HepG2 (cell line): ENCODE results near the gene SP5. TPM values are rescaled to one million over a fixed set of nuclear protein-coding genes. Genes with fewer than 3 reads are reported as not detected.

Experiments
- ATAC-seq: fragments of 200-7000 bp; cut with Tn5 transposase; 3 replicates; pipeline ENCODE4 v1.9.1; 2020; ENCODE audit warnings: mild to moderate bottlenecking, moderate library complexity
- BruUV-seq: library from RNA; stranded (reverse); fragments of 400-500 nt; replicated peaks from 2 replicates; lab custom pipeline; 2021; lab: Mats Ljungman, UMichigan
- CTCF ChIA-PET: fragments of 300-600 bp; formaldehyde crosslinking; extraction: SDS; loops from one replicate; lab custom pipeline; 2021; ENCODE audit warnings: low total read pairs, inconsistent platforms, low intra/inter-chr PET ratio; lab: Yijun Ruan, JAX
- POLR2A ChIA-PET: fragments of 350-600 bp; sonication (Branson Sonifier 250); formaldehyde crosslinking; loops from one replicate; lab custom pipeline; 2020; ENCODE audit warnings: antibody characterized with exemption, inconsistent platforms; lab: Yijun Ruan, JAX
- DNase-seq: peaks from one replicate; pipeline ENCODE4 v3.0.0-alpha.2; 2015; ENCODE audit warnings: low spot score
- FAIRE-seq: peaks from 3 replicates; lab custom pipeline; 2011; peaks lifted over from hg19 to GRCh38; lab: Jason Lieb, UNC
- H2AFZ ChIP-seq: one replicate; pipeline ENCODE4 v1.6.1; 2011; ENCODE audit warnings: low read length, inconsistent platforms
- H3K27ac ChIP-seq: fragments of 300-600 bp; 3 replicates; pipeline ENCODE4 v1.8.0; 2011; ENCODE audit warnings: mixed run types, mild to moderate bottlenecking, mixed read lengths, low read length, inconsistent platforms; ENCODE audit not compliant: insufficient read depth; ENCODE audit errors: extremely low read length
- H3K27me3 ChIP-seq, 2 experiments: fragments of 200-600 bp in 1 of 2; 2 replicates in 1 of 2; 3 replicates in 1 of 2; pipeline versions ENCODE4 v1.6.0 to v1.8.0; 2011; ENCODE audit warnings: low read length in 2 of 2, mild to moderate bottlenecking in 2 of 2, moderate library complexity in 2 of 2, inconsistent platforms in 1 of 2; ENCODE audit not compliant: insufficient read depth in 2 of 2, control insufficient read depth in 1 of 2
- H3K36me3 ChIP-seq, 2 experiments: fragments of 200-600 bp in 1 of 2; replicated peaks in 1 of 2; 2 replicates in 1 of 2; 3 replicates in 1 of 2; pipeline versions ENCODE4 v1.5.1 to v1.8.0; 2011; ENCODE audit warnings: low read length in 2 of 2, inconsistent platforms in 1 of 2; ENCODE audit not compliant: insufficient read depth in 2 of 2, control insufficient read depth in 1 of 2
- H3K4me1 ChIP-seq: 2 replicates; pipeline ENCODE4 v1.5.1; 2012; ENCODE audit warnings: low read length, inconsistent platforms; ENCODE audit not compliant: insufficient read depth
- H3K4me2 ChIP-seq: 2 replicates; pipeline ENCODE4 v1.6.0; 2011; ENCODE audit warnings: low read depth, low read length, inconsistent platforms
- H3K4me3 ChIP-seq, 3 experiments: fragments of 200-600 bp in 1 of 3; sonication (generic), shearing (Covaris generic) in 1 of 3; replicated peaks in 1 of 3; 2 replicates each; pipeline ENCODE4 v1.5.1; 2011 to 2016; ENCODE audit warnings: low read length in 3 of 3, inconsistent platforms in 2 of 3, low read depth in 2 of 3, mild to moderate bottlenecking in 2 of 3, control low read depth in 1 of 3, mixed read lengths in 1 of 3; ENCODE audit not compliant: insufficient read depth in 1 of 3
- H3K79me2 ChIP-seq: one replicate; pipeline ENCODE4 v1.6.1; 2011; ENCODE audit warnings: low read length, inconsistent platforms; ENCODE audit not compliant: insufficient read depth
- H3K9ac ChIP-seq: 2 replicates; pipeline ENCODE4 v1.6.0; 2011; ENCODE audit warnings: mild to moderate bottlenecking, low read depth, low read length, inconsistent platforms; ENCODE audit not compliant: insufficient read depth
- H3K9me3 ChIP-seq: 2 replicates; pipeline ENCODE4 v1.5.1; 2012; ENCODE audit warnings: mild to moderate bottlenecking, low read length
- H4K20me1 ChIP-seq: 2 replicates; pipeline ENCODE4 v1.6.0; 2011; ENCODE audit warnings: inconsistent platforms, mild to moderate bottlenecking, low read length, moderate library complexity; ENCODE audit not compliant: insufficient read depth
- FOXK1 ChIP-seq: sonication (generic); formaldehyde crosslinking; IDR thresholded peaks from 2 replicates; pipeline ENCODE4 v1.4.0; 2020; ENCODE audit warnings: low read depth, missing genetic modification reagents, borderline replicate concordance
- HNF1A ChIP-seq, 2 experiments: sonication (generic) in 1 of 2; formaldehyde crosslinking in 1 of 2; IDR thresholded peaks; 2 replicates each; pipeline versions ENCODE4 v1.4.0 to v1.6.1; 2016 to 2020; ENCODE audit warnings: borderline replicate concordance in 1 of 2, low read depth in 1 of 2, mild to moderate bottlenecking in 1 of 2, missing genetic modification reagents in 1 of 2
- NR2F1 ChIP-seq, 2 experiments: fragments of 450-650 bp in 1 of 2; formaldehyde crosslinking in 1 of 2; IDR thresholded peaks; 2 replicates each; pipeline versions ENCODE4 v1.5.0 to v1.6.1; 2016 to 2020; ENCODE audit warnings: mild to moderate bottlenecking in 1 of 2, missing compliant biosample characterization in 1 of 2, missing genetic modification reagents in 1 of 2, moderate library complexity in 1 of 2
- PAF1 ChIP-seq: IDR thresholded peaks from 2 replicates; pipeline ENCODE4 v1.6.1; 2016; ENCODE audit warnings: missing genetic modification reagents, missing compliant biosample characterization
- SAFB2 ChIP-seq: sonication (generic); formaldehyde crosslinking; IDR thresholded peaks from 2 replicates; pipeline ENCODE4 v1.5.1; 2020; ENCODE audit warnings: missing genetic modification reagents, low read depth, mild to moderate bottlenecking, borderline replicate concordance
- SKI ChIP-seq: fragments of 450-650 bp; IDR thresholded peaks from one replicate; pipeline ENCODE4 v1.6.1; 2018; ENCODE audit warnings: mild to moderate bottlenecking; ENCODE audit not compliant: partially characterized antibody
- YEATS2 ChIP-seq: sonication (generic); formaldehyde crosslinking; IDR thresholded peaks from 2 replicates; pipeline ENCODE4 v1.4.0; 2020; ENCODE audit warnings: missing genetic modification reagents, borderline replicate concordance
- ZBTB4 ChIP-seq: sonication (generic); formaldehyde crosslinking; IDR thresholded peaks from 2 replicates; pipeline ENCODE4 v1.4.0; 2020; ENCODE audit warnings: missing genetic modification reagents, mild to moderate bottlenecking, borderline replicate concordance
- ZNF605 ChIP-seq: sonication (generic); formaldehyde crosslinking; IDR thresholded peaks from 2 replicates; pipeline ENCODE4 v1.8.0; 2022; ENCODE audit warnings: mild to moderate bottlenecking, missing genetic modification reagents
- ZNF629 ChIP-seq: sonication (generic); formaldehyde crosslinking; conservative IDR thresholded peaks from 2 replicates; pipeline ENCODE4 v1.5.0; 2020; ENCODE audit warnings: missing genetic modification reagents
- WGBS: methylation state at CpG from one replicate; pipeline ENCODE4 v1.1.6; 2017; ENCODE audit warnings: low lambda C conversion rate; 5-methylcytosine and 5-hydroxymethylcytosine counted together
- in situ Hi-C: cut with HindIII; loops from 2 replicates; pipeline ENCODE4 v1.10.0; 2017; ENCODE audit warnings: low pct_unique_long_range_greater_than_20kb; ENCODE audit not compliant: extremely low pct_ligation_motif_present
- intact Hi-C: fragments of 100-400 bp; cut with micrococcal nuclease; formaldehyde crosslinking; loops from one replicate; pipeline ENCODE4 v1.10.0; 2022; ENCODE audit not compliant: unreplicated experiment
- polyA plus RNA-seq, 8 experiments: library from polyadenylated mRNA; depleted of rRNA in 3 of 8; stranded (reverse) in 7 of 8; unstranded in 1 of 8; fragments of >200 nt; fragmentation: Illumina TruSeq in 4 of 8; extraction: Trizol in 4 of 8; gene quantifications; 2 replicates each; pipeline versions ENCODE4 v1.2.1 to v1.2.3, GENCODE V29; 2011 to 2016; ENCODE audit warnings: low read depth in 4 of 8, missing spikeins in 1 of 8, mixed read lengths in 1 of 8; ENCODE audit not compliant: insufficient read depth in 1 of 8
- total RNA-seq, 5 experiments: library from RNA; depleted of rRNA; stranded (reverse); fragments of >200 nt; fragmentation: Illumina TruSeq; extraction: Trizol; gene quantifications; 2 replicates each; pipeline ENCODE4 v1.2.3, GENCODE V29; 2016; ENCODE audit warnings: low read depth in 1 of 5

The SP5 gene
- total and polyA plus RNA-seq, 2 of the 13 experiments (the other 11 are each of a cell fraction or from before 2014, with no cell fraction given), result 50.8 to 119 TPM

GRCh38 chr2:170742896-170743529 lies 27.9 kb downstream of the SP5 start (continued):
- TF ChIP-seq YEATS2 (no peak), SAFB2 (CRISPR knock-in tag) (no peak), SKI (no peak)
- TF ChIP-seq, all 625 proteins: peak for 0

- no peaks in the 10 kb centered on the region for H3K36me3 ChIP-seq
- no peaks in the 10 kb centered on the region for H3K9me3 ChIP-seq
- ChIA-PET CTCF (interaction anchor here (0.7 kb wide), 1 partner anchor 72 kb away, joined by 3 read pairs; no protein-coding TSS in a partner anchor), POLR2A (interaction anchor here (0.6 to 2.1 kb wide), 6 partner anchors 18 to 58 kb away, joined by 3 to 16 read pairs (median 6); partner anchors contain the start of genes ERICH2 and SP5)
- intact Hi-C loops, result no loop called here
- in situ Hi-C loops, result no loop called here
- peak overlapping the region; percentile 95 for H2AFZ ChIP-seq
- H3K79me2 ChIP-seq, result no peaks in the 10 kb centered on the region
- BruUV-seq, result no TSS peak
- peaks cover 0 to 4% of the 10 kb centered on the region in 2 experiments; a peak in 2 of 5 replicates for H3K27me3 ChIP-seq
- H3K4me1 ChIP-seq, result peaks cover 24% of the 10 kb centered on the region
- peak overlapping the region; percentile 85 for H3K4me2 ChIP-seq
- ATAC-seq, result peak; percentile 54
- H3K9ac ChIP-seq, result peak overlapping the region; percentile 41
- 55% methylated on average over 8 of the region's 8 CpGs for WGBS
- H4K20me1 ChIP-seq, result no peaks in the 10 kb centered on the region
- peak overlapping the region; percentile 46 to 59 (median 54); a peak in 5 of 6 replicates for H3K4me3 ChIP-seq
- no peak for FAIRE-seq
- DNase-seq, result no peak
- H3K27ac ChIP-seq, result peak overlapping the region; percentile 9
- no peak for TF ChIP-seq NR2F1 (CRISPR knock-in tag; IDR thresholded peaks at IDR 0.05)
- TF ChIP-seq FOXK1 (CRISPR knock-in tag), result no peak
- no peak for TF ChIP-seq PAF1 (CRISPR knock-in tag)
- TF ChIP-seq HNF1A (IDR thresholded peaks at IDR 0.05; ENCODE audit: low read depth), result no peak
- no peak for TF ChIP-seq HNF1A (CRISPR knock-in tag; IDR thresholded peaks at IDR 0.05; ENCODE audit: borderline replicate concordance)
- TF ChIP-seq ZNF629 (CRISPR knock-in tag), result 0 out of 2 replicates have a peak, but pooled peaks have one; percentile 19
- TF ChIP-seq ZBTB4, result 0 out of 2 replicates have a peak, but pooled peaks have one; percentile 6
- peak; percentile 20; the same call in 1 of the 2 replicates for TF ChIP-seq ZNF605 (CRISPR knock-in tag)
Observed at GRCh38 chr2:170743530-170744239, 28.5 kb downstream of the SP5 start.
